Astrocyte (in vitro differentiated cells and primary cell): ENCODE results near the gene AZU1.

Experiments used
- EZH2 ChIP-seq: IDR thresholded peaks from 2 replicates; pipeline ENCODE4 v1.6.1; 2012; ENCODE audit warnings: mild to moderate bottlenecking, low read length, inconsistent platforms; ENCODE audit not compliant: insufficient read depth
- TF ChIP-seq, protein P1 (sequence below): IDR thresholded peaks from 2 replicates; pipeline ENCODE4 v1.5.1; 2011; ENCODE audit warnings: low read depth, mild to moderate bottlenecking, inconsistent platforms, low read length, moderate library complexity; ENCODE audit not compliant: insufficient read depth

DNA sequence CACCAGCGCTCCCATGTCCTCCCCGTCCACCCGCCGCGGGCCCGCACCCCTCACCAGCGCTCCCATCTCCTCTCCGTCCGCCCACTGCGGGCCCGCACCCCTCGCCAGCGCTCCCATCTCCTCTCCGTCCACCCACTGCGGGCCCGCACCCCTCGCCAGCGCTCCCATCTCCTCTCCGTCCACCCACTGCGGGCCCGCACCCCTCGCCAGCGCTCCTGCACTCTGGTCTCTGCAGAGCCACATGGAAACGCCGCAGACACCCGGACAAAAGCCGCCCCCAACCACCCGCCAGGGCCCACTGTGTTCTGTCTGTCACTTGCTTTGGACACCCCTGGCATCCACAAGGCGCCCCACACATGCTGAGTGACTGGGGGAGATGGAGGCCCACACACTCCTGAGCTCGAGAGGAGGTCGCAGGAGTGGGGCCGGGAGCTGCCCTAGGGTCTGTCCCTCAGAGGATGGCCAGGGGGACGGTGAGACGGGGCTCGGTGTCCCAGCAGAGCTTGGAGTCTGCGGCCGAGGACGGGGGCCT is 39.2 kb downstream of the AZU1 start:
- no peak for TF ChIP-seq EZH2
- TF ChIP-seq, protein P1, sequence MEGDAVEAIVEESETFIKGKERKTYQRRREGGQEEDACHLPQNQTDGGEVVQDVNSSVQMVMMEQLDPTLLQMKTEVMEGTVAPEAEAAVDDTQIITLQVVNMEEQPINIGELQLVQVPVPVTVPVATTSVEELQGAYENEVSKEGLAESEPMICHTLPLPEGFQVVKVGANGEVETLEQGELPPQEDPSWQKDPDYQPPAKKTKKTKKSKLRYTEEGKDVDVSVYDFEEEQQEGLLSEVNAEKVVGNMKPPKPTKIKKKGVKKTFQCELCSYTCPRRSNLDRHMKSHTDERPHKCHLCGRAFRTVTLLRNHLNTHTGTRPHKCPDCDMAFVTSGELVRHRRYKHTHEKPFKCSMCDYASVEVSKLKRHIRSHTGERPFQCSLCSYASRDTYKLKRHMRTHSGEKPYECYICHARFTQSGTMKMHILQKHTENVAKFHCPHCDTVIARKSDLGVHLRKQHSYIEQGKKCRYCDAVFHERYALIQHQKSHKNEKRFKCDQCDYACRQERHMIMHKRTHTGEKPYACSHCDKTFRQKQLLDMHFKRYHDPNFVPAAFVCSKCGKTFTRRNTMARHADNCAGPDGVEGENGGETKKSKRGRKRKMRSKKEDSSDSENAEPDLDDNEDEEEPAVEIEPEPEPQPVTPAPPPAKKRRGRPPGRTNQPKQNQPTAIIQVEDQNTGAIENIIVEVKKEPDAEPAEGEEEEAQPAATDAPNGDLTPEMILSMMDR, result no peak
